Liver (tissue), 3 donors: Measurements from ENCODE around the gene ULBP3.

Experiments
- ATF3 ChIP-seq: IDR thresholded peaks from 2 replicates; pipeline ENCODE4 v1.6.1; 2016; ENCODE audit warnings: antibody characterized with exemption
- EGR1 ChIP-seq, 2 donors: IDR thresholded peaks; 2 replicates each; pipeline ENCODE4 v1.6.1; 2016 to 2018; ENCODE audit warnings: antibody characterized with exemption in 2 of 2, low read depth in 2 of 2
- GABPA ChIP-seq, 2 donors: IDR thresholded peaks in 1 of 2; conservative IDR thresholded peaks in 1 of 2; 2 replicates each; pipeline ENCODE4 v1.6.1; 2016; ENCODE audit warnings: antibody characterized with exemption in 2 of 2, mild to moderate bottlenecking in 1 of 2, moderate library complexity in 1 of 2
- MAX ChIP-seq: IDR thresholded peaks from 2 replicates; pipeline ENCODE4 v1.6.1; 2016; ENCODE audit warnings: antibody characterized with exemption
- RAD21 ChIP-seq, 2 donors: IDR thresholded peaks; 2 replicates each; pipeline ENCODE4 v1.6.1; 2016; ENCODE audit warnings: antibody characterized with exemption in 2 of 2, mild to moderate bottlenecking in 2 of 2
- REST ChIP-seq: IDR thresholded peaks from 2 replicates; pipeline ENCODE4 v1.6.1; 2016; ENCODE audit warnings: antibody characterized with exemption, mild to moderate bottlenecking
- RXRA ChIP-seq, 2 donors: IDR thresholded peaks; 2 replicates each; pipeline ENCODE4 v1.6.1; 2017 to 2018; ENCODE audit warnings: antibody characterized with exemption in 2 of 2, mild to moderate bottlenecking in 1 of 2
- SP1 ChIP-seq: IDR thresholded peaks from 2 replicates; pipeline ENCODE4 v1.6.1; 2018; ENCODE audit warnings: antibody characterized with exemption, mild to moderate bottlenecking
- TAF1 ChIP-seq: conservative IDR thresholded peaks from 2 replicates; pipeline ENCODE4 v1.6.1; 2016; ENCODE audit warnings: antibody characterized with exemption, mild to moderate bottlenecking
- YY1 ChIP-seq: IDR thresholded peaks from 2 replicates; pipeline ENCODE4 v1.6.1; 2016; ENCODE audit warnings: antibody characterized with exemption, mild to moderate bottlenecking
- ZBTB33 ChIP-seq: IDR thresholded peaks from 2 replicates; pipeline ENCODE4 v1.6.1; 2016; ENCODE audit warnings: antibody characterized with exemption
- TF ChIP-seq, protein P1 (sequence below): fragments of 150-350 bp; IDR thresholded peaks from 2 replicates; pipeline ENCODE4 v1.5.1; 2017; ENCODE audit warnings: improper control_type of control experiment, low read depth, low read length; ENCODE audit not compliant: missing input control
- donor health status: healthy.
- donor health status: healthy.

GRCh38 chr6:150116200-150116800 lies 47.4 kb upstream of the ULBP3 start:
- TF ChIP-seq, protein P1, sequence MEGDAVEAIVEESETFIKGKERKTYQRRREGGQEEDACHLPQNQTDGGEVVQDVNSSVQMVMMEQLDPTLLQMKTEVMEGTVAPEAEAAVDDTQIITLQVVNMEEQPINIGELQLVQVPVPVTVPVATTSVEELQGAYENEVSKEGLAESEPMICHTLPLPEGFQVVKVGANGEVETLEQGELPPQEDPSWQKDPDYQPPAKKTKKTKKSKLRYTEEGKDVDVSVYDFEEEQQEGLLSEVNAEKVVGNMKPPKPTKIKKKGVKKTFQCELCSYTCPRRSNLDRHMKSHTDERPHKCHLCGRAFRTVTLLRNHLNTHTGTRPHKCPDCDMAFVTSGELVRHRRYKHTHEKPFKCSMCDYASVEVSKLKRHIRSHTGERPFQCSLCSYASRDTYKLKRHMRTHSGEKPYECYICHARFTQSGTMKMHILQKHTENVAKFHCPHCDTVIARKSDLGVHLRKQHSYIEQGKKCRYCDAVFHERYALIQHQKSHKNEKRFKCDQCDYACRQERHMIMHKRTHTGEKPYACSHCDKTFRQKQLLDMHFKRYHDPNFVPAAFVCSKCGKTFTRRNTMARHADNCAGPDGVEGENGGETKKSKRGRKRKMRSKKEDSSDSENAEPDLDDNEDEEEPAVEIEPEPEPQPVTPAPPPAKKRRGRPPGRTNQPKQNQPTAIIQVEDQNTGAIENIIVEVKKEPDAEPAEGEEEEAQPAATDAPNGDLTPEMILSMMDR, result no peak
- TF ChIP-seq GABPA (IDR thresholded peaks at IDR 0.05 in 1 of 2, conservative IDR thresholded peaks at IDR 0.05 in 1 of 2), result no peak
- no peak for TF ChIP-seq ZBTB33
- TF ChIP-seq ATF3, result no peak
- TF ChIP-seq SP1, result no peak
- TF ChIP-seq RAD21 (IDR thresholded peaks at IDR 0.05), result no peak
- no peak for TF ChIP-seq EGR1 (IDR thresholded peaks at IDR 0.05; ENCODE audit: low read depth in 2 of 2)
- TF ChIP-seq MAX, result no peak
- no peak for TF ChIP-seq RXRA (IDR thresholded peaks at IDR 0.05)
- TF ChIP-seq YY1, result no peak
- no peak for TF ChIP-seq REST
- TF ChIP-seq TAF1, result no peak
